Spinal cord (tissue), 10 donors: Measurements from ENCODE around the gene TNK1. TPM values are rescaled to one million over a fixed set of nuclear protein-coding genes. Genes with fewer than 3 reads are reported as not detected.

Experiments used
- DNase-seq, 6 donors: peaks; one replicate each; pipeline versions ENCODE4 v3.0.0 to v3.0.0-alpha.2; 2013 to 2015; ENCODE audit warnings: low spot score in 6 of 6, low read depth in 4 of 6
- H3K27ac ChIP-seq: one replicate; pipeline ENCODE4 v1.5.1; 2013; ENCODE audit warnings: low read depth, low read length, control low read depth
- H3K27me3 ChIP-seq: one replicate; pipeline ENCODE4 v1.6.1; 2013; ENCODE audit warnings: low read length; ENCODE audit not compliant: control insufficient read depth, insufficient read depth
- H3K36me3 ChIP-seq: one replicate; pipeline ENCODE4 v1.6.1; 2013; ENCODE audit warnings: low read length; ENCODE audit not compliant: control insufficient read depth, insufficient read depth
- H3K4me1 ChIP-seq: one replicate; pipeline ENCODE4 v1.6.1; 2013; ENCODE audit warnings: low read length; ENCODE audit not compliant: control insufficient read depth, insufficient read depth
- H3K4me3 ChIP-seq: one replicate; pipeline ENCODE4 v1.5.1; 2013; ENCODE audit warnings: low read depth, low read length, control low read depth
- H3K9me3 ChIP-seq: one replicate; pipeline ENCODE4 v1.6.1; 2013; ENCODE audit warnings: low read length; ENCODE audit not compliant: control insufficient read depth, insufficient read depth
- WGBS: methylation state at CpG from one replicate; pipeline ENCODE4 v1.1.5; 2013; ENCODE audit warnings: missing lambda C conversion rate; ENCODE audit not compliant: insufficient coverage; 5-methylcytosine and 5-hydroxymethylcytosine counted together
- polyA plus RNA-seq, 2 donors: library from polyadenylated mRNA; unstranded; fragments of 120-200 nt; gene quantifications; one replicate each; pipeline ENCODE4 v1.2.1, GENCODE V29; 2013; ENCODE audit not compliant: insufficient read length in 2 of 2
- total RNA-seq, 2 donors: library from RNA; depleted of rRNA in 1 of 2; stranded (reverse); fragments of 120-200 nt in 1 of 2; fragments of >200 nt in 1 of 2; gene quantifications; one replicate each; pipeline versions ENCODE4 v1.2.3 to v1.2.4, GENCODE V29; 2013 to 2014
- donor health status: healthy.

The TNK1 gene
- total and polyA plus RNA-seq, 4 donors, result 0.79 to 4.6 (median 2.5) TPM

- Histone ChIP-seq H3K27me3 (no peaks in the 10 kb centered on the region), H3K9me3 (no peaks in the 10 kb centered on the region), H3K4me3 (no peak overlapping the region), H3K36me3 (peaks cover 47% of the 10 kb centered on the region), H3K27ac (no peak overlapping the region), H3K4me1 (peaks cover 37% of the 10 kb centered on the region)
- DNase-seq, result no peak
- WGBS, result 59% methylated on average over 57 of the region's 58 CpGs
These were observed 27.4 kb downstream of the TNK1 start for GRCh38 chr17:7408252-7408727.

- Histone ChIP-seq H3K4me1 (peaks cover 40% of the 10 kb centered on the region), H3K4me3 (no peak overlapping the region), H3K36me3 (peaks cover 53% of the 10 kb centered on the region), H3K27me3 (no peaks in the 10 kb centered on the region), H3K9me3 (no peaks in the 10 kb centered on the region), H3K27ac (no peak overlapping the region)
- DNase-seq, result no peak
- 92% methylated on average over 6 of the region's 6 CpGs for WGBS
These were observed 28.0 kb downstream of the TNK1 start for GRCh38 chr17:7408863-7409262.

GRCh38 chr17:7409716-7410115 lies 28.8 kb downstream of the TNK1 start:
- Histone ChIP-seq H3K36me3 (peaks cover 61% of the 10 kb centered on the region), H3K27me3 (no peaks in the 10 kb centered on the region), H3K27ac (no peak overlapping the region), H3K4me3 (no peak overlapping the region), H3K4me1 (peaks cover 42% of the 10 kb centered on the region), H3K9me3 (no peaks in the 10 kb centered on the region)
- DNase-seq, result no peak
- WGBS, result 92% methylated on average over 6 of the region's 6 CpGs

GRCh38 chr17:7410634-7411426 lies 29.9 kb downstream of the TNK1 start:
- WGBS, result 87% methylated on average over 21 of the region's 25 CpGs
- peaks cover 72% of the 10 kb centered on the region for H3K36me3 ChIP-seq

GRCh38 chr17:7411427-7411750 lies 30.5 kb downstream of the TNK1 start:
- Histone ChIP-seq H3K36me3 (peaks cover 76% of the 10 kb centered on the region), H3K9me3 (no peaks in the 10 kb centered on the region), H3K4me3 (no peak overlapping the region), H3K4me1 (peaks cover 27% of the 10 kb centered on the region), H3K27me3 (no peaks in the 10 kb centered on the region), H3K27ac (no peak overlapping the region)
- WGBS, result 68% methylated on average over 4 of the region's 8 CpGs
- DNase-seq, result no peak

More at GRCh38 chr17:7410634-7411426, 29.9 kb downstream of the TNK1 start:
- H3K4me1 ChIP-seq, result peaks cover 33% of the 10 kb centered on the region
- no peaks in the 10 kb centered on the region for H3K9me3 ChIP-seq
- no peaks in the 10 kb centered on the region for H3K27me3 ChIP-seq
- DNase-seq, result no peak
- H3K4me3 ChIP-seq, result no peak overlapping the region
- no peak overlapping the region for H3K27ac ChIP-seq

GRCh38 chr17:7413346-7413985 lies 32.6 kb downstream of the TNK1 start:
- H3K36me3 ChIP-seq, result peaks cover 90% of the 10 kb centered on the region
- no peak overlapping the region for H3K27ac ChIP-seq
- no peaks in the 10 kb centered on the region for H3K9me3 ChIP-seq
- H3K4me3 ChIP-seq, result no peak overlapping the region
- H3K27me3 ChIP-seq, result no peaks in the 10 kb centered on the region
- WGBS, result 90% methylated on average over 2 of the region's 6 CpGs
- H3K4me1 ChIP-seq, result peaks cover 14% of the 10 kb centered on the region
- no peak for DNase-seq

GRCh38 chr17:7414837-7415236 lies 33.9 kb downstream of the TNK1 start:
- DNase-seq, result no peak
- peaks cover 26% of the 10 kb centered on the region for H3K4me1 ChIP-seq
- no peak overlapping the region for H3K27ac ChIP-seq
- no peaks in the 10 kb centered on the region for H3K9me3 ChIP-seq
- H3K27me3 ChIP-seq, result no peaks in the 10 kb centered on the region
- 88% methylated on average over 14 of the region's 14 CpGs for WGBS
- peaks cover 88% of the 10 kb centered on the region for H3K36me3 ChIP-seq
- H3K4me3 ChIP-seq, result no peak overlapping the region

GRCh38 chr17:7415784-7416183 lies 34.9 kb downstream of the TNK1 start:
- Histone ChIP-seq H3K27ac (no peak overlapping the region), H3K4me3 (no peak overlapping the region), H3K4me1 (peaks cover 35% of the 10 kb centered on the region), H3K27me3 (no peaks in the 10 kb centered on the region), H3K36me3 (peaks cover 87% of the 10 kb centered on the region), H3K9me3 (no peaks in the 10 kb centered on the region)
- WGBS, result 92% methylated on average over 23 of the region's 23 CpGs
- DNase-seq, result no peak

- no peaks in the 10 kb centered on the region for H3K27me3 ChIP-seq
- no peak overlapping the region for H3K4me3 ChIP-seq
- H3K9me3 ChIP-seq, result no peaks in the 10 kb centered on the region
- peaks cover 87% of the 10 kb centered on the region for H3K36me3 ChIP-seq
- WGBS, result 67% methylated on average over 4 of the region's 6 CpGs
- H3K27ac ChIP-seq, result no peak overlapping the region
- H3K4me1 ChIP-seq, result peaks cover 36% of the 10 kb centered on the region
- no peak for DNase-seq
These were observed 35.4 kb downstream of the TNK1 start for GRCh38 chr17:7416323-7416722.
